GM13977 (cell line): Measurements from ENCODE around the gene BIK.
"Not testable (repeated sequence)": the region's sequence is repeated elsewhere in the genome, so short reads cannot be mapped to it uniquely, and the experiment has no call there.

ENCODE experiments used
- DNase-seq: peaks from one replicate; pipeline ENCODE4 v3.0.0; 2012; ENCODE audit warnings: low spot score
- CTCF ChIP-seq: IDR thresholded peaks from 2 replicates; pipeline ENCODE4 v1.5.1; 2012; ENCODE audit warnings: mild to moderate bottlenecking, control low read depth; ENCODE audit not compliant: insufficient read depth; ENCODE audit errors: extremely low read depth, missing control alignments
- in situ Hi-C: fragments of 300-500 bp; cut with MboI; formaldehyde crosslinking; loops from one replicate; pipeline ENCODE4 v1.12.0; 2022; ENCODE audit warnings: low sequenced_read_pairs, low pct_unique_long_range_greater_than_20kb, mixed read lengths, inconsistent platforms; ENCODE audit not compliant: unreplicated experiment

Gene BIK

GRCh38 chr22:43101306-43101705 is 9.2 kb upstream of the BIK start:
- in situ Hi-C loops = no loop called here
- DNase-seq = no peak
- no peak for TF ChIP-seq CTCF

- DNase-seq, in situ Hi-C loops: not testable (repeated sequence)
Measured at GRCh38 chr22:43104056-43104625, 6.4 kb upstream of the BIK start.

GRCh38 chr22:43104950-43105349 is 5.6 kb upstream of the BIK start:
- DNase-seq, in situ Hi-C loops: not testable (repeated sequence)

- no peak for DNase-seq
- in situ Hi-C loops = no loop called here
- TF ChIP-seq CTCF = no peak
Measured at GRCh38 chr22:43106302-43106701, 4.2 kb upstream of the BIK start.

GRCh38 chr22:43109511-43109910 is 1.0 kb upstream of the BIK start:
- in situ Hi-C loops = no loop called here
- TF ChIP-seq CTCF = no peak
- no peak for DNase-seq

- no peak for DNase-seq
- in situ Hi-C loops = no loop called here
- TF ChIP-seq CTCF = no peak
Measured at GRCh38 chr22:43109921-43110443, 568 bp upstream of the BIK start.

- DNase-seq = no peak
- peak; percentile 19 for TF ChIP-seq CTCF
- in situ Hi-C loops = no loop called here
Measured at GRCh38 chr22:43110927-43111623, 525 bp downstream of the BIK start.
